Heart left ventricle (tissue), 13 donors: Measurements from ENCODE around the gene DCAF5.

Experiments
- POLR2A ChIP-seq, 2 donors: fragments of 450-650 bp; IDR thresholded peaks; one replicate each; pipeline ENCODE4 v1.6.1; 2017; ENCODE audit warnings: antibody characterized with exemption in 2 of 2, mild to moderate bottlenecking in 2 of 2, moderate library complexity in 2 of 2
- TF ChIP-seq, protein P1 (sequence below), 12 donors: fragments of 200-600 bp; sonication (generic) in 4 of 12; IDR thresholded peaks; one replicate each; pipeline versions ENCODE4 v1.5.0 to v1.8.0; 2018 to 2022; ENCODE audit warnings: antibody characterized with exemption in 12 of 12, mild to moderate bottlenecking in 5 of 12
- donor health status: ischemic (EF 13 %, LVEDD 7.1; RV severe dilation, severe dysfunction).
- donor health status: DM: no; HTN: yes; CAD: no.
- donor health status: DM: no; HTN: no; CAD: no.
- donor health status: ischemic (EF 25% LVEDD 6.9; RV normal size, moderate dysfunction).
- donor health status: ischemic (EF 25% LVEDD 5.7; RV mildly dilated, moderate dysfunction).
- donor health status: ischemic (EF 35%, LVEDD 5.7; RV mildly dilated, moderate dysfunction).
- donor health status: nonischemic (EF 11% LVEDD 7.7; RV severe dilation, severe dysfunction).
- donor health status: DM: yes; HTN: yes; CAD: no.
- donor health status: PGD.
- donor health status: ischemic (EF 29% LVEDD 5.4; RV normal size, mild dysfunction).
- donor health status: nonischemic (EF 23%, LVEDD 6.1; RV moderate dilation, normal function).

DNA sequence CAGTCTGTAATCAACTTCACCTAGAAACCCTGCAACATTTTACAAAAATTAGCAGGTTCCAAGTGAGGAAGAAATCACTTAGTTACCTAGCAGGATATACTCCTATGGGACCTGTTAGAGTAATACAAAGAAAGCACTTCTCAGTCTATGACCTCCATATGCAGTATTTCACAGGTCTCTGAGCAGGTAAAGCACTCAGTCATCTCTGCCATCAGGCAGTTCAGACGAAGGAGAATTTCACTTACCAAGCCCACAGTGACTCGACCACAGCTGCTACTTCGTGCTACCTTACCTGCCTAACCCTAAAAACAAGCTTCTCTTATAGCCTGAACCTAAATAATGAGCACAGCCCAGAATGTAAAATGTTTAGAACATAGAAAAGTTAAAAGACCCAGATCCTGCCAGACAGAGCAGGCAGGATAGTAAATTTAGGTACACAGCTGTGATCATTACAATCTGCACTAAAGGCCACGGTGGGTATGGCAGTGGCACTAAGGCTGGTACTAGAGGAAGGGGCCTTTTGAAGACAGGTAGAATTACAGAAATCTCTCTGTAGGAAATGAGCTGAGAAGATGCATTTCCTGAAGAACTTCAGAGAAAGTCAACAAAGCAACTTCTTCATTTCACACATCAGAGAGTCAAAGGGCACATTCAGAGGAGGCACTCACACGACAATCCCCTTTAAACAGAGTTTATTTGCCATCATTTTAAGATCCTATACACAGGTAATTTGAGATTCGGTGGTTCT is 35.7 kb downstream of the DCAF5 start:
- TF ChIP-seq, protein P1, sequence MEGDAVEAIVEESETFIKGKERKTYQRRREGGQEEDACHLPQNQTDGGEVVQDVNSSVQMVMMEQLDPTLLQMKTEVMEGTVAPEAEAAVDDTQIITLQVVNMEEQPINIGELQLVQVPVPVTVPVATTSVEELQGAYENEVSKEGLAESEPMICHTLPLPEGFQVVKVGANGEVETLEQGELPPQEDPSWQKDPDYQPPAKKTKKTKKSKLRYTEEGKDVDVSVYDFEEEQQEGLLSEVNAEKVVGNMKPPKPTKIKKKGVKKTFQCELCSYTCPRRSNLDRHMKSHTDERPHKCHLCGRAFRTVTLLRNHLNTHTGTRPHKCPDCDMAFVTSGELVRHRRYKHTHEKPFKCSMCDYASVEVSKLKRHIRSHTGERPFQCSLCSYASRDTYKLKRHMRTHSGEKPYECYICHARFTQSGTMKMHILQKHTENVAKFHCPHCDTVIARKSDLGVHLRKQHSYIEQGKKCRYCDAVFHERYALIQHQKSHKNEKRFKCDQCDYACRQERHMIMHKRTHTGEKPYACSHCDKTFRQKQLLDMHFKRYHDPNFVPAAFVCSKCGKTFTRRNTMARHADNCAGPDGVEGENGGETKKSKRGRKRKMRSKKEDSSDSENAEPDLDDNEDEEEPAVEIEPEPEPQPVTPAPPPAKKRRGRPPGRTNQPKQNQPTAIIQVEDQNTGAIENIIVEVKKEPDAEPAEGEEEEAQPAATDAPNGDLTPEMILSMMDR (IDR thresholded peaks at IDR 0.05), result no peak
- TF ChIP-seq POLR2A (IDR thresholded peaks at IDR 0.05), result no peak
